WTC11 (cell line): ENCODE data around the gene TNS4. TPM values are rescaled to one million over a fixed set of nuclear protein-coding genes. Genes with fewer than 3 reads are reported as not detected.

Experiments
- ATAC-seq: fragments of 200-7000 bp; cut with Tn5 transposase; 2 replicates; pipeline ENCODE4 v1.10.0; 2021; ENCODE audit warnings: mild to moderate bottlenecking, moderate library complexity
- CTCF ChIA-PET: fragments of 300-600 bp; sonication (Branson Sonifier 250); formaldehyde crosslinking; loops from one replicate; lab custom pipeline; 2021; ENCODE audit warnings: antibody characterized with exemption; lab: Charles Lee
- POLR2A ChIA-PET: fragments of 350-600 bp; sonication (Branson Sonifier 250); formaldehyde crosslinking; loops from one replicate; lab custom pipeline; 2021; ENCODE audit warnings: antibody characterized with exemption; lab: Charles Lee
- DNase-seq: peaks from one replicate; pipeline ENCODE4 v3.0.0; 2021; ENCODE audit warnings: low spot score
- H3K27ac Mint-ChIP-seq: 2 replicates; pipeline ENCODE4 v1.8.0; 2021; ENCODE audit warnings: mixed read lengths
- H3K27me3 Mint-ChIP-seq: 2 replicates; pipeline ENCODE4 v1.8.0; 2021; ENCODE audit warnings: low read depth, mild to moderate bottlenecking, moderate library complexity, mixed read lengths
- H3K36me3 Mint-ChIP-seq: 2 replicates; pipeline ENCODE4 v1.8.0; 2021; ENCODE audit warnings: mixed read lengths
- H3K4me1 Mint-ChIP-seq: 2 replicates; pipeline ENCODE4 v1.8.0; 2022; ENCODE audit warnings: mixed read lengths
- H3K4me3 Mint-ChIP-seq: 2 replicates; pipeline ENCODE4 v1.8.0; 2021; ENCODE audit warnings: mild to moderate bottlenecking, moderate library complexity, mixed read lengths
- H3K9me3 Mint-ChIP-seq: 2 replicates; pipeline ENCODE4 v1.8.0; 2021; ENCODE audit warnings: mixed read lengths
- AFF4 ChIP-seq: sonication (generic); formaldehyde crosslinking; IDR thresholded peaks from 2 replicates; pipeline ENCODE4 v1.8.1; 2023; ENCODE audit warnings: mild to moderate bottlenecking, missing genetic modification reagents, borderline replicate concordance
- ARID4B ChIP-seq: sonication (generic); formaldehyde crosslinking; IDR thresholded peaks from 2 replicates; pipeline ENCODE4 v1.8.0; 2023; ENCODE audit warnings: missing genetic modification reagents, mild to moderate bottlenecking, borderline replicate concordance
- ATF1 ChIP-seq: sonication (generic); formaldehyde crosslinking; IDR thresholded peaks from 2 replicates; pipeline ENCODE4 v1.8.1; 2023; ENCODE audit warnings: mild to moderate bottlenecking, moderate library complexity, missing genetic modification reagents
- CTCF ChIP-seq: fragments of 200-600 bp; IDR thresholded peaks from 2 replicates; pipeline ENCODE4 v1.8.0; 2022; ENCODE audit warnings: antibody characterized with exemption
- E2F5 ChIP-seq: sonication (generic); formaldehyde crosslinking; IDR thresholded peaks from 2 replicates; pipeline ENCODE4 v1.8.1; 2022; ENCODE audit warnings: mild to moderate bottlenecking, moderate library complexity, missing genetic modification reagents
- HMGA2 ChIP-seq: fragments of 250-450 bp; sonication (Bioruptor Pico); IDR thresholded peaks from 2 replicates; pipeline ENCODE4 v1.4.0; 2021; ENCODE audit warnings: mild to moderate bottlenecking, moderate library complexity
- IRF2 ChIP-seq: sonication (generic); formaldehyde crosslinking; IDR thresholded peaks from 2 replicates; pipeline ENCODE4 v1.8.0; 2022; ENCODE audit warnings: low read depth, missing genetic modification reagents, borderline replicate concordance
- MLX ChIP-seq: sonication (generic); formaldehyde crosslinking; IDR thresholded peaks from 2 replicates; pipeline ENCODE4 v1.8.1; 2023; ENCODE audit warnings: mild to moderate bottlenecking, missing genetic modification reagents, moderate library complexity
- RELA ChIP-seq: sonication (generic); formaldehyde crosslinking; IDR thresholded peaks from 2 replicates; pipeline ENCODE4 v1.8.1; 2022; ENCODE audit warnings: missing genetic modification reagents, mild to moderate bottlenecking, borderline replicate concordance
- USF1 ChIP-seq: sonication (generic); formaldehyde crosslinking; IDR thresholded peaks from 2 replicates; pipeline ENCODE4 v1.8.0; 2022; ENCODE audit warnings: mild to moderate bottlenecking, missing genetic modification reagents
- ZNF232 ChIP-seq: sonication (generic); formaldehyde crosslinking; IDR thresholded peaks from 2 replicates; pipeline ENCODE4 v1.8.0; 2022; ENCODE audit warnings: mild to moderate bottlenecking, missing genetic modification reagents
- ZNF281 ChIP-seq: sonication (generic); formaldehyde crosslinking; IDR thresholded peaks from 2 replicates; pipeline ENCODE4 v1.8.0; 2023; ENCODE audit warnings: mild to moderate bottlenecking, missing genetic modification reagents
- ZNF532 ChIP-seq: fragments of 250-450 bp; sonication (Bioruptor Pico); IDR thresholded peaks from 2 replicates; pipeline ENCODE4 v1.9.0; 2021; ENCODE audit warnings: mild to moderate bottlenecking, borderline replicate concordance
- total RNA-seq: library from RNA; stranded (reverse); gene quantifications from 3 replicates; pipeline ENCODE4 v1.2.3, GENCODE V29; 2021

Gene TNS4
- total RNA-seq, 1 experiment from 2014 or later, result 0.87 TPM

- TF ChIP-seq USF1 (CRISPR knock-in tag), result no peak
- no peak for TF ChIP-seq ATF1 (CRISPR knock-in tag)
- no peak for TF ChIP-seq ZNF281 (CRISPR knock-in tag)
- TF ChIP-seq ZNF532 (CRISPR knock-in tag), result no peak
- no peak for TF ChIP-seq IRF2 (CRISPR knock-in tag)
- TF ChIP-seq HMGA2 (CRISPR knock-in tag), result no peak
Measured at GRCh38 chr17:40477796-40478195, 23.6 kb downstream of the TNS4 start (continued).

- no peak overlapping the region for H3K27ac Mint-ChIP-seq
- H3K27me3 Mint-ChIP-seq, result peaks cover 6% of the 10 kb centered on the region
- POLR2A ChIA-PET, result interaction anchor here (0.6 to 1.0 kb wide), 6 partner anchors 8 to 61 kb away, joined by 3 to 12 read pairs (median 4); partner anchors contain the start of gene TNS4
- DNase-seq (no peak), ATAC-seq (no peak)
- H3K4me1 Mint-ChIP-seq, result peaks cover 32% of the 10 kb centered on the region
- no peak overlapping the region for H3K4me3 Mint-ChIP-seq
- CTCF ChIA-PET, result interaction anchor here (0.6 to 10.1 kb wide), 57 partner anchors 9 to 953 kb away, joined by 3 to 293 read pairs (median 7); partner anchors contain the start of genes CASC3, GJD3, IGFBP4 and RARA
- peaks cover 20% of the 10 kb centered on the region for H3K36me3 Mint-ChIP-seq
- peaks cover 15% of the 10 kb centered on the region for H3K9me3 Mint-ChIP-seq
- no peak for TF ChIP-seq RELA
- TF ChIP-seq CTCF, result no peak
- no peak for TF ChIP-seq E2F5
- TF ChIP-seq MLX (CRISPR knock-in tag), result no peak
- no peak for TF ChIP-seq AFF4 (CRISPR knock-in tag)
- no peak for TF ChIP-seq ZNF232 (CRISPR knock-in tag)
- TF ChIP-seq ARID4B (CRISPR knock-in tag), result no peak
Measured at GRCh38 chr17:40475234-40475908, 26.1 kb downstream of the TNS4 start.
